Fibroblast of lung (primary cell): ENCODE results near the gene PLEKHM1. TPM values are rescaled to one million over a fixed set of nuclear protein-coding genes. Genes with fewer than 3 reads are reported as not detected.
"Not testable (repeated sequence)": the region's sequence is repeated elsewhere in the genome, so short reads cannot be mapped to it uniquely, and the experiment has no call there.

Source experiments
- DNase-seq, 2 donors: peaks; one replicate each; pipeline versions ENCODE4 v3.0.0 to v3.0.0-alpha.2; 2010; ENCODE audit warnings: low read depth in 2 of 2
- H2AFZ ChIP-seq: 2 replicates; pipeline ENCODE4 v1.5.1; 2012; ENCODE audit warnings: low read length, control low read depth, inconsistent platforms
- H3K27ac ChIP-seq: 2 replicates; pipeline ENCODE4 v1.5.1; 2011; ENCODE audit warnings: low read length, control low read depth; ENCODE audit not compliant: insufficient read depth
- H3K27me3 ChIP-seq: 2 replicates; pipeline ENCODE4 v1.5.1; 2011; ENCODE audit warnings: mild to moderate bottlenecking, low read length; ENCODE audit not compliant: control insufficient read depth, insufficient read depth
- H3K36me3 ChIP-seq: 2 replicates; pipeline ENCODE4 v1.5.1; 2011; ENCODE audit warnings: low read length; ENCODE audit not compliant: control insufficient read depth, insufficient read depth
- H3K4me1 ChIP-seq: 2 replicates; pipeline ENCODE4 v1.5.1; 2011; ENCODE audit warnings: low read length; ENCODE audit not compliant: control insufficient read depth, insufficient read depth; ENCODE audit errors: extremely low read depth
- H3K4me2 ChIP-seq: 2 replicates; pipeline ENCODE4 v1.5.1; 2011; ENCODE audit warnings: low read length, control low read depth; ENCODE audit not compliant: insufficient read depth; ENCODE audit errors: extremely low read depth
- H3K4me3 ChIP-seq, 4 experiments: fragments of 200-600 bp in 1 of 4; sonication (generic) in 1 of 4; replicated peaks in 1 of 4; 2 replicates each; pipeline ENCODE4 v1.5.1; 2011 to 2016; ENCODE audit warnings: low read length in 4 of 4, low read depth in 3 of 4, mild to moderate bottlenecking in 3 of 4, control low read depth in 2 of 4, inconsistent platforms in 1 of 4, mixed read lengths in 1 of 4; ENCODE audit not compliant: insufficient read depth in 1 of 4; ENCODE audit errors: control extremely low read depth in 1 of 4
- H3K79me2 ChIP-seq: 2 replicates; pipeline ENCODE4 v1.5.1; 2012; ENCODE audit warnings: mild to moderate bottlenecking, low read length, inconsistent platforms; ENCODE audit not compliant: control insufficient read depth, insufficient read depth
- H3K9ac ChIP-seq: 2 replicates; pipeline ENCODE4 v1.5.1; 2011; ENCODE audit warnings: mild to moderate bottlenecking, low read length, control low read depth; ENCODE audit not compliant: insufficient read depth
- H3K9me3 ChIP-seq: 2 replicates; pipeline ENCODE4 v1.5.1; 2012; ENCODE audit warnings: low read depth, low read length; ENCODE audit not compliant: control insufficient read depth, insufficient read depth
- H4K20me1 ChIP-seq: 2 replicates; pipeline ENCODE4 v1.5.1; 2011; ENCODE audit warnings: low read length; ENCODE audit not compliant: control insufficient read depth, insufficient read depth; ENCODE audit errors: extremely low read depth
- CTCF ChIP-seq, 2 donors: IDR thresholded peaks in 1 of 2; conservative IDR thresholded peaks in 1 of 2; 1 replicate in 1 of 2; 2 replicates in 1 of 2; pipeline ENCODE4 v1.5.1; 2011 to 2012; ENCODE audit warnings: low read length in 2 of 2, control low read depth in 1 of 2, inconsistent platforms in 1 of 2, low read depth in 1 of 2, mild to moderate bottlenecking in 1 of 2
- polyA plus RNA-seq, 2 donors: library from polyadenylated mRNA; depleted of rRNA in 1 of 2; stranded (reverse) in 1 of 2; unstranded in 1 of 2; fragments of >200 nt; gene quantifications; 2 replicates each; pipeline ENCODE4 v1.2.1, GENCODE V29; 2011 to 2012; ENCODE audit warnings: missing spikeins in 1 of 2
- total RNA-seq: library from RNA; depleted of rRNA; stranded (reverse); fragments of >200 nt; gene quantifications from 2 replicates; pipeline ENCODE4 v1.2.1, GENCODE V29; 2014

PLEKHM1 gene
- total and polyA plus RNA-seq, 2 donors (not counting 1 experiment from before 2014, with no cell fraction given): 15.8 to 27.9 TPM

GRCh38 chr17:45501092-45501707 lies 10.7 kb upstream of the PLEKHM1 start:
- H3K4me1 ChIP-seq, H3K4me2 ChIP-seq, DNase-seq, H2AFZ ChIP-seq, H4K20me1 ChIP-seq, H3K9ac ChIP-seq, H3K9me3 ChIP-seq, H3K27me3 ChIP-seq, H3K79me2 ChIP-seq, H3K36me3 ChIP-seq, H3K4me3 ChIP-seq, H3K27ac ChIP-seq: not testable (repeated sequence)
- peak in 1 of 2 donors; percentile 39 for TF ChIP-seq CTCF (conservative IDR thresholded peaks at IDR 0.05 in 1 of 2, IDR thresholded peaks at IDR 0.05 in 1 of 2; ENCODE audit: low read depth in 1 of 2, low read length in 2 of 2)

GRCh38 chr17:45500478-45500877 lies 10.0 kb upstream of the PLEKHM1 start:
- H3K27ac ChIP-seq, H3K4me3 ChIP-seq, H2AFZ ChIP-seq, H3K9ac ChIP-seq, H3K27me3 ChIP-seq, H3K36me3 ChIP-seq, H3K4me2 ChIP-seq, H4K20me1 ChIP-seq, H3K9me3 ChIP-seq, H3K4me1 ChIP-seq, H3K79me2 ChIP-seq: not testable (repeated sequence)
- peak in 1 of 2 donors; percentile 4 for DNase-seq

- H3K4me2 ChIP-seq, H3K9ac ChIP-seq, H3K27ac ChIP-seq, H3K27me3 ChIP-seq, H3K36me3 ChIP-seq, H3K79me2 ChIP-seq, H3K4me1 ChIP-seq, H2AFZ ChIP-seq, H3K9me3 ChIP-seq, H3K4me3 ChIP-seq, DNase-seq, H4K20me1 ChIP-seq: not testable (repeated sequence)
Observed at GRCh38 chr17:45499208-45499607, 8.7 kb upstream of the PLEKHM1 start.

- not testable (repeated sequence) for H2AFZ ChIP-seq
Observed at GRCh38 chr17:45498377-45498776, 7.9 kb upstream of the PLEKHM1 start.

GRCh38 chr17:45497449-45497848 lies 6.9 kb upstream of the PLEKHM1 start:
- H3K9me3 ChIP-seq, H3K36me3 ChIP-seq, H3K4me2 ChIP-seq, H3K4me3 ChIP-seq, H3K4me1 ChIP-seq, H2AFZ ChIP-seq, H3K9ac ChIP-seq, H3K27ac ChIP-seq, H3K27me3 ChIP-seq, H3K79me2 ChIP-seq, DNase-seq, H4K20me1 ChIP-seq: not testable (repeated sequence)

More at GRCh38 chr17:45498377-45498776, 7.9 kb upstream of the PLEKHM1 start:
- H3K9me3 ChIP-seq, H3K27ac ChIP-seq, H3K36me3 ChIP-seq, H3K27me3 ChIP-seq, DNase-seq, H4K20me1 ChIP-seq, H3K4me3 ChIP-seq, H3K9ac ChIP-seq, H3K79me2 ChIP-seq, H3K4me1 ChIP-seq, H3K4me2 ChIP-seq: not testable (repeated sequence)

GRCh38 chr17:45496507-45496906 lies 6.0 kb upstream of the PLEKHM1 start:
- H3K4me1 ChIP-seq, H3K4me3 ChIP-seq, H3K27me3 ChIP-seq, H3K9me3 ChIP-seq, H2AFZ ChIP-seq, H3K27ac ChIP-seq, H3K4me2 ChIP-seq, H4K20me1 ChIP-seq, H3K79me2 ChIP-seq, H3K9ac ChIP-seq, H3K36me3 ChIP-seq, DNase-seq: not testable (repeated sequence)
